Endothelial cell of hepatic sinusoid (primary cell): ENCODE data around the gene PAX4.
"Not testable (repeated sequence)": the region's sequence is repeated elsewhere in the genome, so short reads cannot be mapped to it uniquely, and the experiment has no call there.

Source experiments
- in situ Hi-C: cut with HindIII; loops from 2 replicates; pipeline ENCODE4 v1.10.0; 2017; ENCODE audit warnings: low sequenced_read_pairs

PAX4 gene

DNA sequence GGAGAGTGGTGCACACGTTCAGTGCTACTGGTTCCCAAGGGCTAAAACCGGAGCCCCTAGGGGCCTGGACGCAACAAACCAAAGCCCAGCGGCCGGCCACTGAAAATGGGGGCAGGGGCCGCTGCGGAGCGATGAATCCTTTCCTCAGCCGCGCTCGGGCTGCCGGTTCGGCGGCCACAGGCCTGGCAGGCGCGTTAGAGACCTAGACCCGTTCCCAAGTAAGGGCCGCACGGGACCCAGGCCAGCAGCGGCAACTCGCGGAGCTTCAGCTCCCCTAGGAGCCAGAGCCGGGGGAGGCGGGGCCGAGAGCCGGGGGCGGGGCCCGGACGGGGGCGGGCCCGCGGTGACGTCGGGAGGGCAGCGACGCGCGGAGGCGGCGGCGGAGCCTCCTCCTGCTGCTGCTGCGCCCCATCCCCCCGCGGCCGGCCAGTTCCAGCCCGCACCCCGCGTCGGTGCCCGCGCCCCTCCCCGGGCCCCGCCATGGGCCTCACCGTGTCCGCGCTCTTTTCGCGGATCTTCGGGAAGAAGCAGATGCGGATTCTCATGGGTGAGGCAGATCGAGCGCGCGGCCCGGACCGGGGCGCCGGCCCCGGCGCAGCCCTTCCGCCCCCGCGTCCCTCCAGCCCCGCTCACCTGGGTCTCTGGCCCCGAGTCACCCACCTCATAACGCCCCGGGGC lies 29.8 kb downstream of the PAX4 start, which contains the start of gene ARF5:
ARF5 (plus strand) TSS at position 393 of the 678 bp plus-strand sequence; CDS start at position 481, 88 bp downstream.
- in situ Hi-C loops: no loop called here

DNA sequence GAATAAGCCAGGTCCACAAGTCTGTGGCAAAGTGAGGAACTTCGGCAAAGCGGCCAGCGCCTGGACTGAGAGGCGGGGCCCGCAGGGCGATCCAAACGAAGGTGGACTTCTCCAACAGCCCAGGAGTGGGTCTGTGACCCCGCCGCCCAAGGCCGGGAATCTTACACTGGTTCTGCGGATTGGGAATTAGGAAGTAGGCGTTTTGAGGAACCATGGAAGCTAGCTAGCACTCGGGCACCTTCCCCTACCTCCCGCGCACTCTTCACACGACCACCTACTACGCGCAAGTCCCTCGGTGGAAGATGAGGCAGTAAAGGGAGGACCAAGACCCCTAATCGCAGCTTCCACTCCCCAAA lies 30.3 kb downstream of the PAX4 start:
- in situ Hi-C loops: no loop called here

DNA sequence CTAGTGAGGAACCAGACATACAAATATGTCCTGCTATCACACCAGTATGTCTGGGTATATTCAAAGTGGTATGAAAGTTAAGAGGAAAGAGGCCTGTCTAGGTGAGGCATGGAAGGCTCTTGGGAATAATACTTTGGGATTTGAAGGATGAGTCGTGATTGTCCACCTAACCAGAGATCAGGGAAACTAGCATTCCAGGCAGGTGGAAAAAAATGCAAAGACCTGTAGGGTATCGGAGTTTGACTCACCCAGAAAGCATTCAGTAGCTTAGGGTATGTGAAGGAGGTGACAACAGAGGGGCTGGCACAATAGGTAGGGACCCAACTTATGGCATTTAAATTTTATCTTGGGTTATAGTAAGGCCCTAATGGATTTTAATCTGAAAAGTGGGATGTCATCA lies 31.6 kb downstream of the PAX4 start:
- in situ Hi-C loops: no loop called here

DNA sequence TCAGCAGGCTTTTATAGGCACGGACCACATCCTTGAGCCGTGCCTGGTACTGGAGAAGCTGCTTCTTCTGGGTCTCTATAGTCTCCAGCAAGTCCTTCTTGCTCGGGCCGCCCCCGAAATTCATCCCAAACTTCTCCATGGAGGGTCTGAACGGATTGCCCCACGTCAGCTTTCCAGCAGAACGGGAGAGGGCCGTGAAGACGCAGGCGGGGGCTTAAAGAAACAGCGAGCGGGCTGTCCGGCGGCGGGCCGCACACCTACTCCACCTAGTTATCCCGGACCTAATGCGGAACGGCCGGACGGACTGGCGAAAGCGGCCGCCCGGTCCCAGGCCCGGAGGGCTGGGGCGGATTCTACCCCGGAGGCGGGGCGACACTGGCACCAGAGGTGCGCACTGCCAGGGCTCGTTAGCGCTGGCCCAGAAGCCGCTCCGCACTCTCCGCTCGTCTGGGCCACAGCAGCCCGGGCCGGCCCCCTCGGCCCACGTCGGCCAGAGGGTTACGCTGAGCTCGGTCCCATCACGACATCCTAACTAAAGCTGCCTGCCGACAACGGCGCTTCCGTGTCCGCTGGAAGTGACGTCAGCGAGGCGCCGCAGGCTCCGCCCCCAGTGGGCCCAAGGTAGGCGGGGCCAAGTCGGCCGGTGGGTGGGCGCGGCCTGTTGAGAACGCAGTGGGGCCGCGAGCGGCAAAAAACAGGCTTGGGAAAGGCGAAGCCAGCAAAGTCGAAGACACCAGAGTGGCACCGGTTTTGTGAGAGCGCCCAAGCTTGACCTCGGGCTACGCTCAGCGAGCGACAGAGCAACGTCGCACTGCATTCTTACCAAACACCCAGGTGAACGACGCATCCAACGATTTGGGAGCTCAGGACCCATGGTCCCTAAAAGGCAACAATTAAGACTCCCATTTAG lies 32.6 kb downstream of the PAX4 start, which contains the start of gene GCC1:
GCC1 (minus strand) TSS at position 553 of the 910 bp plus-strand sequence; CDS start at position 139, 414 bp downstream.
- in situ Hi-C loops: no loop called here

DNA sequence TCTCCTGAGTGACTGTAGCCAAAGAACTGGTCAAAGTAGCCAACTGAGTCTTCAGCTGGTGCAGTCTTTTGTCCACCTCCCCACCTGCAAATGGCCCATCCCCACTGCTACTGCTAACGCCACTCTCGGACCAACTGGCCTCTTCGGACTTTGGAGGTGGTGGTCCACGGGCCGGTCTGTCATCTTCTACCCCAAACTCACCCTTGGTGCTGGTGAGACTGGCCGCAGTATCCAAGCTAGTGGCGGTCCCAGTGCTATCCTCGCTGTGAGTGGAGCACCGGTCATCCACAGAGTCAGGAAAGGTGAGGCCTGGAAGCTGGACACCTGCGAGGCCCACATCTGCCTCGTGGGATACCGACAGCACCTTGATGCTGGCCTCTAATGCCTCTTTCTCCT lies 33.3 kb downstream of the PAX4 start:
- in situ Hi-C loops: no loop called here

DNA sequence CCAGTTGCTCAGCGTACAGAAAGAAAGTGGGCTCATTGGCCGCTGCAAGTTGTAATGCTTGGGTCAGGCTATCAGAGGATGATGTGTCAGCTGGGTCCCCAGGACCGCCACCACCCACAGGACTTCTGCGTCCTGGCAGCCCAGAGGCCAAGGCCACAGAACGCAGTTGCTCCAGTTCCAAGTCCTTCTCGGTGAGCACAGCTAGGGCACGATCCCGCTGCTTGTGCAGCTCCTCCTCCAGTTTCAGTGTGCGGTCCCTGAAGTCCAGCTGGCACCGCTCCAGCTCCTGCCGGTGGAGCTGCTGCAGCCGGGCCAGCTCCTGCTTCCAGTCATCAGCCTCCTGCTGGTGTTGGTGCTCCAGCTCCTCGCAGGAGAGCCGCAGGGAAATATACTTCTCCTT lies 35.6 kb downstream of the PAX4 start:
- in situ Hi-C loops: no loop called here

DNA sequence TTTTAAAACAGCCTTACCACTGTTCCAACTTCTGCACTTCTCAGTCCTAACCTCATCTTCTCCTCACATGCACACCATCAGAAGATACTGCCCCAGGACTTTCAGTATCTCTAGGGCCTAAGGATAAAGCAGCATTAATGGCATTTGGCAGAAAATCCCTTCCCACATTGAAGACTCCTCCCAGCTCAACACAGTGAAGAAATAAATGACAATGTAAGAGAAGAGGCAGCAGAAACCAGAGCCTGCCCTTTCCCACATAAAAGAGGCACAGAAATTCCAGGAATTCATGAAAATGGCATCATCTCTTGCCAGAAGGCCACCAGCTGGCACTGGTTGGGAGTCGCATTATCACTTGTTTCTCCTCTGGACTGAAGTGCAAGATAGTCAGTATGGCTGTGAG lies 36.2 kb downstream of the PAX4 start:
- in situ Hi-C loops: no loop called here

DNA sequence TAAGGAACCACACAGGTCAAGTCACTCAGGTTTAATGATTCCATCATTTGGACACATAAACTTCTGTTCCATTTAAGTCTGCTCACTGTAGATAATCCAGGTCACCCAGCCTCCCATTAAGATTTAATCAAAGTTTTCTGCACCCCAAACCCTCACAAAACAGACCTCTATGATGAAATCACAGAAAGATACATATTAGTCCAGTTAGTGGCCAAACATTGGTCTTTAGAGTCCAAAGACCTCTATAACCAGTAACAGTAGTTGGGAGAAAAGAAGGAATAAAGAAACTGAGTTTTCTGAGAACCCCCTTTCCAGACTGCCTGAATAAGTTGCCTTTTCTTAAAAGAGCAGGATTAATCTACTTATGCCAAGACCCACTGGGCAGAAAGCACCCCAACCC lies 37.3 kb downstream of the PAX4 start:
- in situ Hi-C loops: no loop called here

DNA sequence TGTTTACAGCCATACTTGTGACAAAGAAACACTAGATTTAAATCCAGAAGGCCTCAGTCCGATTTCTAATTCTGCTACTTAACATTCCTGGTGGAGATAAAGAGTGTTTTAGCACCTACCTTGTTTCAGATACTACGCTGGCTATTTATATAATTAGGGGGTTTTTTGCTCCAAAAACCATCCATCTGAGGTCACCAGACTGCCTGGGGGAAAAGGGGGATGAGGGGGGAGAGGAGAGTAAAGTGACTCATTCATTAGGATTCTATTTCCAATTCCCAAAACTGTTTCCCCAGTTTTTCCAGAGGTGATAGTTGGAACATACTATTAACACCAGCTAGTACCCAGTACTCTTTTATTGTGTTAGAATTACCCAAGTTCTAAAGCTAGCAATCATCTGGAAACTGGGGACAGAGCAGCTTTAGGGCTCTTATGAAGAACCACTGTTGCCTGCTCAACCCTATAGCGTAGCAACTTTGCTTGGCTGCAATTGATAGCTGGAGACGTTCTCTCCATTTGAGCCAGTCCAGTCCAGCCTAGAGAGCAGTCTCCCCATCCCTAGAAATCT lies 39.1 kb downstream of the PAX4 start:
- in situ Hi-C loops: no loop called here

DNA sequence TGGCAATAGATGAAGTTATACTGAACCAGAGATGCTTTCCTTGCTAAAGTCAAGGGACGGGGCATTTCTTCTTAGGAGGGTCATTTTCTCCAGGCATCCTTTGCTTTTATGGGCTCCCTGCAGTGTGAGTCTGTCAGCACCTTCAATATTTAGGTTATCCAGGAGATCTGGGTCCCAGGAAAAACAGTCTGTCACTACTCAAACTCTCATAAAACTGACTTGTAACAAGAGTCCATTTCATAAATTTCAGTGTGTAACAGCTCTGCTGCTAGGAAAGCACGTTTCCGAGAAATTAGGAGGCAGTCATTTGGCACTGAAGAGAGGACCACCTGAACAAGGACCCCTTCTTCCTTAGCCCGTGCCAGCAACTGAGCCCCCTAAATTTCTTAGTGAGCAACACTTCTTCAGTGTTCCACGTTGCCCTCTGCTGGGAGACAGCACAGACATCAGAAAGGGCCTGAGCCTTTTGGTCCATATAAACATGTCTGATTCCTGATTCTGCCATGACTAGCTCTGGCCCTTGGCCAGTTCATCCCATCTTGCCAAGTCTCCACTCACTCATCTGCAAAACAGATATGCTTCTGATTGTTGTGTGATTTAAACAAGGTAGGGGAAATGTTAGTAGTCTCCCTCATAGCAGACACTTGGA lies 39.8 kb downstream of the PAX4 start:
- in situ Hi-C loops: no loop called here

DNA sequence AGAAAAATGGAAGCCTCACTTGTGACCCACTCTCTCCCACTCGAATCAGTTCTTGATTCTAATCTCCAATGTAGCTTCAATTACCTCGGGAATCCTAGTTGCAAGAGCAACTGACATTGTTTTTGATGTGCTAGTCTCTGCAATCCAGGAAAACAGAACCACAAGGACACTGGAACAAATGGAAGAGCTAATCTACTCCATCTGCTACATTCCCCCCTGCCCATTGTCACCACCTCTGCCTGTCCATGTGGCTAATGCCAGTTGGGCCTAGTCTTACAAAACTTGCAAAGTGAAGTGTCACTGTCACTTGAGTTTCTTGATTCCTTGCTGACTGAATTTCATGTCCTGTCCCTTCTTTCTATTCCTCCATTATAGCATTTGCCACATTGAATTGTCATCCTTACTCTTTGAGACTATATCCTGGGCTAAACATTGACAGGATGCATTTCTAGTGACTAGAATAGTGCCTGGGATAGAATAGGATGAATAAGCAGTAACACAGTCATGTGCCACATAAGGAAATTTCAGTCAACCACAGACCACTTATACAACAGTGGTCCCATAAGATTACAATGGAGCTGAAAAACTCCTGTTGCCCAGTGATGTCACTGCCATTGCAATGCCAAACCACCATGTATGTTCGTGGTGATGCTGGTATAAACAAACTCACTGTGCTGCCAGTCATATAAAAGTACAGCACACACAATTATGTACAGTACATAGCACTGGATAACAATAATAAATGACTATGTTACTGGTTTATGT lies 46.0 kb downstream of the PAX4 start:
- in situ Hi-C loops: no loop called here

DNA sequence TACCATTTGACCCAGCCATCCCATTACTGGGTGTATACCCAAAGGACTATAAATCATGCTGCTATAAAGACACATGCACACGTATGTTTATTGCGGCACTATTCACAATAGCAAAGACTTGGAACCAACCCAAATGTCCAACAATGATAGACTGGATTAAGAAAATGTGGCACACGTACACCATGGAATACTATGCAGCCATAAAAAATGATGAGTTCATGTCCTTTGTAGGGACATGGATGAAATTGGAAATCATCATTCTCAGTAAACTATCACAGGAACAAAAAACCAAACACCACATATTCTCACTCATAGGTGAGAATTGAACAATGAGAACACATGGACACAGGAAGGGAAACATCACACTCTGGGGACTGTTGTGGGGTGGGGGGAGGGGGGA lies 49.9 kb downstream of the PAX4 start:
- in situ Hi-C loops: not testable (repeated sequence)

DNA sequence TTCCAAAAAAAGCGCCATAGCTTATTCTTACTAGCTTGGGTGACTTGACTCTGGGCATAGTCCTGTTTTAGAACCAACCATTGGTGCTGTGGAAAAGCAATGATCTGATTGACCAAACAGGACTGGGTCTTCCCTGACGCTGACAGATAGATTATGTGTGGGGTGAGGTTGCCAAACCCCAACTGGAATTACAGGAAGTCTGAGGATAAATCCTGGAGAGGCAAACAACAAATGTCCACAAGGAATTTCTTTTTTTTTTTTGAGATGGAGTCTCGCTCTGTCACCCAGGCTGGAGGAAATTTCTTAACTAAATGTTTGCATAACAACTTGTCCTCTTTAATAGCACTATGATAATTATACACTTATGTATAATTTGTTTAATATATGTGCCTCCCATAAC lies 51.7 kb downstream of the PAX4 start:
- in situ Hi-C loops: no loop called here
